ENCODE results near the gene SORBS1.

- TF ChIP-seq, protein P1, sequence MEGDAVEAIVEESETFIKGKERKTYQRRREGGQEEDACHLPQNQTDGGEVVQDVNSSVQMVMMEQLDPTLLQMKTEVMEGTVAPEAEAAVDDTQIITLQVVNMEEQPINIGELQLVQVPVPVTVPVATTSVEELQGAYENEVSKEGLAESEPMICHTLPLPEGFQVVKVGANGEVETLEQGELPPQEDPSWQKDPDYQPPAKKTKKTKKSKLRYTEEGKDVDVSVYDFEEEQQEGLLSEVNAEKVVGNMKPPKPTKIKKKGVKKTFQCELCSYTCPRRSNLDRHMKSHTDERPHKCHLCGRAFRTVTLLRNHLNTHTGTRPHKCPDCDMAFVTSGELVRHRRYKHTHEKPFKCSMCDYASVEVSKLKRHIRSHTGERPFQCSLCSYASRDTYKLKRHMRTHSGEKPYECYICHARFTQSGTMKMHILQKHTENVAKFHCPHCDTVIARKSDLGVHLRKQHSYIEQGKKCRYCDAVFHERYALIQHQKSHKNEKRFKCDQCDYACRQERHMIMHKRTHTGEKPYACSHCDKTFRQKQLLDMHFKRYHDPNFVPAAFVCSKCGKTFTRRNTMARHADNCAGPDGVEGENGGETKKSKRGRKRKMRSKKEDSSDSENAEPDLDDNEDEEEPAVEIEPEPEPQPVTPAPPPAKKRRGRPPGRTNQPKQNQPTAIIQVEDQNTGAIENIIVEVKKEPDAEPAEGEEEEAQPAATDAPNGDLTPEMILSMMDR (IDR thresholded peaks at IDR 0.05): no peak
- TF ChIP-seq POLR2AphosphoS5 (IDR thresholded peaks at IDR 0.05) (no peak), POLR2A (IDR thresholded peaks at IDR 0.05) (no peak), EP300 (IDR thresholded peaks at IDR 0.05; ENCODE audit: low read depth) (no peak)
These were observed 117.5 kb downstream of the SORBS1 start for GRCh38 chr10:95443636-95444035.
